ENCODE data around the gene DUSP1. TPM values are rescaled to one million over a fixed set of nuclear protein-coding genes. Genes with fewer than 3 reads are reported as not detected.

DUSP1 gene
- total RNA-seq, 4 donors from 2014 or later, result 613 to 1,025 (median 690) TPM

DNA sequence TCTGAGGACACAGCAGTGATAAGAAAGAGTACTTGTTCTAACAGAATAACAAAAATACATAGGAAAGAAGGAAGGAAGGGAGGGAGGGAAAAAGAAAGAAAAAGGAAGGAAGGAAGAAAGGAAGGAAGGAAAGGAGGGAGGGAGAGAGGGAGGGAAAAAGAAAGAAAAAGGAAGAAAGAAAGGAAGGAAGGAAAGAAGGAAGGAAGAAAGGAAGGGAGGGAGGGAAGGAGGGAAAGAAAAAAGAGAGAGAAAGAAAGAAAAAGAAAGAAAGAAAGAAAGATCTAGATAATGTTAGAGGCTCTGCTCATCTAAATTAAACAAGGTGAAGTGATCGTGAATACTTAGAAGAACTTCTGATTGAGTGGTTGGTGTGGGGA, 29.8 kb downstream of the DUSP1 start:
- Histone ChIP-seq H3K4me1 (peaks cover 0 to 24% of the 10 kb centered on the region in 2 donors), H3K27ac (peak overlapping the region in 1 of 3 donors; percentile 69), H3K36me3 (no peaks in the 10 kb centered on the region), H3K4me3 (replicated peaks in 1 of 3) (no peak overlapping the region), H3K27me3 (no peaks in the 10 kb centered on the region), H3K9me3 (no peaks in the 10 kb centered on the region)
- TF ChIP-seq, protein P1, sequence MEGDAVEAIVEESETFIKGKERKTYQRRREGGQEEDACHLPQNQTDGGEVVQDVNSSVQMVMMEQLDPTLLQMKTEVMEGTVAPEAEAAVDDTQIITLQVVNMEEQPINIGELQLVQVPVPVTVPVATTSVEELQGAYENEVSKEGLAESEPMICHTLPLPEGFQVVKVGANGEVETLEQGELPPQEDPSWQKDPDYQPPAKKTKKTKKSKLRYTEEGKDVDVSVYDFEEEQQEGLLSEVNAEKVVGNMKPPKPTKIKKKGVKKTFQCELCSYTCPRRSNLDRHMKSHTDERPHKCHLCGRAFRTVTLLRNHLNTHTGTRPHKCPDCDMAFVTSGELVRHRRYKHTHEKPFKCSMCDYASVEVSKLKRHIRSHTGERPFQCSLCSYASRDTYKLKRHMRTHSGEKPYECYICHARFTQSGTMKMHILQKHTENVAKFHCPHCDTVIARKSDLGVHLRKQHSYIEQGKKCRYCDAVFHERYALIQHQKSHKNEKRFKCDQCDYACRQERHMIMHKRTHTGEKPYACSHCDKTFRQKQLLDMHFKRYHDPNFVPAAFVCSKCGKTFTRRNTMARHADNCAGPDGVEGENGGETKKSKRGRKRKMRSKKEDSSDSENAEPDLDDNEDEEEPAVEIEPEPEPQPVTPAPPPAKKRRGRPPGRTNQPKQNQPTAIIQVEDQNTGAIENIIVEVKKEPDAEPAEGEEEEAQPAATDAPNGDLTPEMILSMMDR (IDR thresholded peaks at IDR 0.05), result no peak
- no peak for TF ChIP-seq POLR2A (IDR thresholded peaks at IDR 0.05)
- DNase-seq, result no peak
- intact Hi-C loops (cut with DNase I), result no loop called here
- 74 to 76% methylated on average over 1 of the region's 1 CpG for WGBS, 2 donors

DNA sequence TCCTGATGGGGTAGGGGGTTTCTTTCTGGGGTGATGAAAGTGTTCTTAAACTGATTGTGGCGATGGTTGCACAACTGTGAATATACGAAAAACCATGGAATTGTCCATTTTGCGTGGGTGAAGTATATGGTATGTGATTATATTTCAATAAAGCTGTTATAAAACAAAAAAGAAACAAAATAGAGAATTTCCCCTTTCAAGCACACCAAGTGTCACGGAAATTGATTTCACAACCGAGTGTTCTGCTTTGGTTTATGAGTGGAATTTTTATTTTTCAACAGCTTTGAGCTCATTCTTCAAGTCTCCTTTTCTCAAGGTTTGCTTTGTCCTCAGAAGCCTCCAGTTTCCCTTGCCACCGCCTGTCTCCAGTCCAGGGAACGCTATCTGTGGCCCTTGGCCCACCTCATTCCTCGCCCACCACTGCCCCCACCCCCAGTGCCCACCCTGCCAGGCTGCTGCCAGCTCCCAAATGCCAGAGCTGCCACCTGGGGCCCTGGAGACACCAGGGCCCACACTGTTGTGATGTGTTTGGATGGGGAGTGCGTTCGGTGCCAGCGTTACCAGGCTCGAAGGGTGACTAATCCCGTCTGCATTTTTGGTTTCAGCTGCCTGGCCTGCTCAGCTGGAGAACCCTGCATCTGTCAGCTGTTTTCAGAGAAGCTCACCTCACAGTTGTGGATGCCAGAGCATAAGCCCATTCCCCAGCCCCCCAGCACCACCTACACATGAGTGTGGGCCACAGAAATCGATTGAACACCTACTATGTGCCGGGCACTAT, 30.4 kb downstream of the DUSP1 start:
- 73% methylated on average over 15 of the region's 15 CpGs for WGBS, 2 donors
- H3K4me1 ChIP-seq, result peaks cover 0 to 24% of the 10 kb centered on the region in 2 donors
- no peaks in the 10 kb centered on the region for H3K9me3 ChIP-seq
- intact Hi-C loops (cut with DNase I), result no loop called here
- no peaks in the 10 kb centered on the region for H3K36me3 ChIP-seq
- TF ChIP-seq, protein P1 (IDR thresholded peaks at IDR 0.05), result no peak
- TF ChIP-seq POLR2A (IDR thresholded peaks at IDR 0.05), result no peak
- no peaks in the 10 kb centered on the region for H3K27me3 ChIP-seq
- H3K4me3 ChIP-seq (replicated peaks in 1 of 3), result no peak overlapping the region
- H3K27ac ChIP-seq, result peak overlapping the region in 1 of 3 donors; percentile 69
- DNase-seq, result peak; percentile 72

DNA sequence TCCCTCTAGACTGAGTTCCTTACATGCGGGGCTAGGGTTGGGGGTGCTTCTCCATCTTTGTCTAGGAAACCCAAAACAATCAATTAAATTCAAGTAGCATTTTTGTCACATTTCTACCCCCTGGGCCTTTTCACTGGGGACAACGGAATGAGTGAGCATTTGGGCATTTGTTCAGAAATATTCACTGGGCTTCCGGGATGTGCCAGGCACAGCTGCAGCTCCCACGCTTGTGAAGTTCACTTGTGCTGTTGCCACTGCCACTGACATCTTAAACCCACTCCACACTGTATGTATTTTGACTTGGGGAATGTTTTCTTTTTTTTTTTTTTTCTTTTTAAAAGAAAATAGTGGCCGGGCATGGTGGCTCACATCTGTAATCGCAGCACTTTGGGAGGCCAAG, 31.6 kb downstream of the DUSP1 start:
- Histone ChIP-seq H3K27me3 (no peaks in the 10 kb centered on the region), H3K36me3 (no peaks in the 10 kb centered on the region), H3K27ac (no peak overlapping the region), H3K4me3 (replicated peaks in 1 of 3) (no peak overlapping the region), H3K9me3 (no peaks in the 10 kb centered on the region), H3K4me1 (peaks cover 0 to 24% of the 10 kb centered on the region in 2 donors)
- intact Hi-C loops (cut with DNase I), result no loop called here
- TF ChIP-seq, protein P1 (IDR thresholded peaks at IDR 0.05), result no peak
- TF ChIP-seq POLR2A (IDR thresholded peaks at IDR 0.05), result no peak
- DNase-seq, result no peak
- 88 to 90% methylated on average over 6 of the region's 6 CpGs for WGBS, 2 donors

DNA sequence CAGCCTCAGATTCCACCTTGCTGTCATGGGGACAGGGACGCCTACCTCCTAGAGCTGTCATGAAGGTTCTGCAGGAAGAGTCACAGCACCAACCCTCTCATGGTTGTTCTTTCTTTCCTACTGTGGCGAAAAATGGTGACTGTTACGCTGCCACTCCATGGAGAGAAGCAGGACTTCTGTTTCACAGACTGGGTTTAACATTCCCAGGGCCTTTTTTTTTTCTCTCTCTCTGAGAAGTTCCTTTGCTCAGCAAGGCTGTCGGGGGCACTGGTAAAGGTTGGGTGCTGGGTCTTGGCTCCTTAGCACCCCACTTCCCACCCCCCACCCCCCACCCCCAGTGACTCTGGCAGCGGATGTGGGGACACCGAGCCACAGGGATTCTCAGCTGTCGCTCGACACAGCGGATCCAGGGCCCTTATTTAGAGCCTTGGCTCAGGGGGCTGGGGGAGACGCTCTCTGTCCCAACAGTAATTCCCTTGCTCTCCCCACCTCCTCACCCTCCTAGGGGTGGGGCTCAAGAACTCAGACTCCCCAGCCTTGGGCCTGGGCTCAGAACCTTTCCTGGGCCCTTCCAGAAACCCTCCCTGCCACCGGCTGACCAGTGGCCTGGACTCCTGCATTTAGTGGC, 34.4 kb downstream of the DUSP1 start:
- Histone ChIP-seq H3K4me1 (peaks cover 4 to 41% of the 10 kb centered on the region in 2 donors), H3K27ac (no peak overlapping the region), H3K36me3 (no peaks in the 10 kb centered on the region), H3K9me3 (no peaks in the 10 kb centered on the region), H3K27me3 (no peaks in the 10 kb centered on the region), H3K4me3 (replicated peaks in 1 of 3) (no peak overlapping the region)
- 95 to 97% methylated on average over 10 to 11 of the region's 11 CpGs for WGBS, 2 donors
- intact Hi-C loops (cut with DNase I), result no loop called here
- TF ChIP-seq POLR2A (IDR thresholded peaks at IDR 0.05), result no peak
- no peak for DNase-seq

DNA sequence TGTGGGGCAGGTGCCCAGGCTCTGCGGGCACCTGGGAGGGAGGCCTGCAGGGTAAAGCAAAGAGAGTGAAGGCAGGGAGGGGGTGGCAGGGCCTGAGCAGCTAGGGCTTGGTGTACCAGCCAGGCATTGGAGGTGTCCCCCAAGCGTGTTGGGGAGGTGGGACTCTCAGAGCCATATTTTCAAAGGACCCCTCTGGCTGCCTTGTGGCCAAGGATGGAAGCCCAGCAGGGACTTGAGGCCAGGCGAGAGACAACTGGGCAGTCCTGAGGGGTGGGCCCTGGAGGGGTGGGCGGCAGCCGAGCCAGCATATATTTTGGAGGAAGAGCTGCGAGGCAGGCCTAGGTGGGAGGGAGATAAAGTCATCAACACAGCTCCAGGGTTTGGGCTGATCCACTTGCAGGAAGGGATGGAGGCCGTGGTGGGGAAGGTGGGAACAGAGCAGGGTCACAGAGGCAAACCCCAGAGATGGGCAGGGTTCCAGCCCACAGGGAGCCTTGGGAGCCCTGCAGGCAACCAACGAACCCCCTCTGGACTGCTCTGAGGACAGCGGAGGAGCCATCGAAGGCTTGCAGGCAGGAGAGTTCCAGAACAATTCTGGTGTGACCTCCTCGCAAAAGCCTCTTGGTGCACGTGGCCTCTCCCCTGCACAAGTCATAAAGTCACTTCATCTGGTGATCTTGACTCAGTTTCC, 35.7 kb downstream of the DUSP1 start:
- Histone ChIP-seq H3K4me3 (replicated peaks in 1 of 3) (no peak overlapping the region), H3K4me1 (peaks cover 4 to 31% of the 10 kb centered on the region in 2 donors), H3K9me3 (no peaks in the 10 kb centered on the region), H3K27me3 (no peaks in the 10 kb centered on the region), H3K27ac (no peak overlapping the region), H3K36me3 (no peaks in the 10 kb centered on the region)
- intact Hi-C loops (cut with DNase I), result no loop called here
- DNase-seq, result no peak
- 91 to 92% methylated on average over 8 to 12 of the region's 12 CpGs for WGBS, 2 donors
- no peak for TF ChIP-seq POLR2A (IDR thresholded peaks at IDR 0.05)
- TF ChIP-seq, protein P1 (IDR thresholded peaks at IDR 0.05), result no peak

All from thyroid gland (tissue), 4 donors.